Central memory CD8-positive, alpha-beta T cell (primary cell): Measurements from ENCODE around the gene LNPEP.

Experiments
- ATAC-seq: fragments of 150-1000 bp; cut with Tn5 transposase; replicated peaks from 2 replicates; pipeline ENCODE4 v1.10.0; 2022; ENCODE audit warnings: mild to moderate bottlenecking, moderate FRiP score, moderate number of reproducible peaks; ENCODE audit not compliant: poor library complexity, severe bottlenecking; ENCODE audit errors: extremely low read depth
- DNase-seq, 2 donors: peaks; one replicate each; pipeline ENCODE4 v3.0.0; 2021; ENCODE audit warnings: low spot score in 2 of 2
- H3K27ac Mint-ChIP-seq: one replicate; pipeline ENCODE4 v1.8.0; 2022; ENCODE audit warnings: low read depth, mild to moderate bottlenecking, moderate library complexity, mixed read lengths
- H3K27me3 Mint-ChIP-seq: one replicate; pipeline ENCODE4 v1.8.0; 2022; ENCODE audit warnings: mixed read lengths
- H3K36me3 Mint-ChIP-seq: one replicate; pipeline ENCODE4 v1.8.0; 2022; ENCODE audit warnings: mild to moderate bottlenecking, moderate library complexity, mixed read lengths; ENCODE audit not compliant: insufficient read depth
- H3K4me1 Mint-ChIP-seq: one replicate; pipeline ENCODE4 v1.8.0; 2022; ENCODE audit warnings: mixed read lengths
- H3K4me3 Mint-ChIP-seq: one replicate; pipeline ENCODE4 v1.8.0; 2022; ENCODE audit warnings: mild to moderate bottlenecking, moderate library complexity, mixed read lengths
- H3K9me3 Mint-ChIP-seq: one replicate; pipeline ENCODE4 v1.8.0; 2022; ENCODE audit warnings: mixed read lengths

Gene LNPEP

GRCh38 chr5:96997265-96997859 lies 61.5 kb downstream of the LNPEP start:
- Mint-ChIP-seq H3K27ac (no peak overlapping the region), H3K27me3 (no peaks in the 10 kb centered on the region), H3K4me3 (no peak overlapping the region), H3K4me1 (peaks cover 14% of the 10 kb centered on the region), H3K36me3 (peaks cover 41% of the 10 kb centered on the region), H3K9me3 (no peaks in the 10 kb centered on the region)
- DNase-seq: no peak
- peak; percentile 64 for ATAC-seq

GRCh38 chr5:96999856-97000255 lies 64.0 kb downstream of the LNPEP start:
- H3K4me3 Mint-ChIP-seq: no peak overlapping the region
- no peaks in the 10 kb centered on the region for H3K27me3 Mint-ChIP-seq
- DNase-seq (no peak), ATAC-seq (no peak)
- peaks cover 9% of the 10 kb centered on the region for H3K4me1 Mint-ChIP-seq
- peaks cover 31% of the 10 kb centered on the region for H3K36me3 Mint-ChIP-seq
- H3K27ac Mint-ChIP-seq: no peak overlapping the region
- no peaks in the 10 kb centered on the region for H3K9me3 Mint-ChIP-seq

GRCh38 chr5:97000391-97000790 lies 64.5 kb downstream of the LNPEP start:
- DNase-seq (no peak), ATAC-seq (no peak)
- Mint-ChIP-seq H3K36me3 (peaks cover 32% of the 10 kb centered on the region), H3K4me3 (no peak overlapping the region), H3K9me3 (no peaks in the 10 kb centered on the region), H3K4me1 (peaks cover 9% of the 10 kb centered on the region), H3K27ac (no peak overlapping the region), H3K27me3 (no peaks in the 10 kb centered on the region)

GRCh38 chr5:97002983-97003382 lies 67.1 kb downstream of the LNPEP start:
- H3K4me1 Mint-ChIP-seq: peaks cover 15% of the 10 kb centered on the region
- H3K9me3 Mint-ChIP-seq: no peaks in the 10 kb centered on the region
- H3K36me3 Mint-ChIP-seq: peaks cover 31% of the 10 kb centered on the region
- no peaks in the 10 kb centered on the region for H3K27me3 Mint-ChIP-seq
- ATAC-seq (no peak), DNase-seq (no peak)
- no peak overlapping the region for H3K4me3 Mint-ChIP-seq
- H3K27ac Mint-ChIP-seq: no peak overlapping the region

- H3K36me3 Mint-ChIP-seq: peaks cover 23% of the 10 kb centered on the region
- no peak overlapping the region for H3K4me3 Mint-ChIP-seq
- no peaks in the 10 kb centered on the region for H3K27me3 Mint-ChIP-seq
- no peak for ATAC-seq
- no peak for DNase-seq
- no peak overlapping the region for H3K27ac Mint-ChIP-seq
- H3K9me3 Mint-ChIP-seq: no peaks in the 10 kb centered on the region
- H3K4me1 Mint-ChIP-seq: peaks cover 15% of the 10 kb centered on the region
These were observed 68.7 kb downstream of the LNPEP start for GRCh38 chr5:97004423-97005060.

- H3K27ac Mint-ChIP-seq: no peak overlapping the region
- no peak for ATAC-seq
These were observed 70.7 kb downstream of the LNPEP start for GRCh38 chr5:97006454-97007060.

GRCh38 chr5:97009212-97009898 lies 73.5 kb downstream of the LNPEP start:
- no peaks in the 10 kb centered on the region for H3K27me3 Mint-ChIP-seq
- DNase-seq (no peak), ATAC-seq (peak; percentile 46)
- H3K36me3 Mint-ChIP-seq: peaks cover 40% of the 10 kb centered on the region
- H3K9me3 Mint-ChIP-seq: no peaks in the 10 kb centered on the region
- peaks cover 21% of the 10 kb centered on the region for H3K4me1 Mint-ChIP-seq
- peak overlapping the region; percentile 22 for H3K27ac Mint-ChIP-seq
- no peak overlapping the region for H3K4me3 Mint-ChIP-seq

More at GRCh38 chr5:97006454-97007060, 70.7 kb downstream of the LNPEP start:
- Mint-ChIP-seq H3K4me3 (no peak overlapping the region), H3K27me3 (no peaks in the 10 kb centered on the region), H3K9me3 (no peaks in the 10 kb centered on the region), H3K36me3 (peaks cover 28% of the 10 kb centered on the region), H3K4me1 (peaks cover 21% of the 10 kb centered on the region)
- no peak for DNase-seq

GRCh38 chr5:97009921-97010320 lies 74.0 kb downstream of the LNPEP start:
- ATAC-seq (no peak), DNase-seq (no peak)
- Mint-ChIP-seq H3K27me3 (no peaks in the 10 kb centered on the region), H3K4me3 (no peak overlapping the region), H3K4me1 (peaks cover 25% of the 10 kb centered on the region), H3K27ac (peak overlapping the region; percentile 22), H3K36me3 (peaks cover 39% of the 10 kb centered on the region), H3K9me3 (no peaks in the 10 kb centered on the region)

- peaks cover 41% of the 10 kb centered on the region for H3K36me3 Mint-ChIP-seq
- H3K27me3 Mint-ChIP-seq: no peaks in the 10 kb centered on the region
- H3K9me3 Mint-ChIP-seq: no peaks in the 10 kb centered on the region
- ATAC-seq (no peak), DNase-seq (no peak)
- no peak overlapping the region for H3K4me3 Mint-ChIP-seq
- H3K27ac Mint-ChIP-seq: no peak overlapping the region
- peaks cover 26% of the 10 kb centered on the region for H3K4me1 Mint-ChIP-seq
These were observed 74.7 kb downstream of the LNPEP start for GRCh38 chr5:97010606-97011005.

GRCh38 chr5:97011567-97011966 lies 75.7 kb downstream of the LNPEP start:
- Mint-ChIP-seq H3K27ac (peak overlapping the region; percentile 26), H3K4me3 (no peak overlapping the region), H3K4me1 (peaks cover 25% of the 10 kb centered on the region), H3K27me3 (no peaks in the 10 kb centered on the region), H3K9me3 (no peaks in the 10 kb centered on the region), H3K36me3 (peaks cover 41% of the 10 kb centered on the region)
- DNase-seq (no peak), ATAC-seq (no peak)

- Mint-ChIP-seq H3K4me1 (peaks cover 19% of the 10 kb centered on the region), H3K36me3 (peaks cover 57% of the 10 kb centered on the region)
- DNase-seq: no peak
These were observed 83.7 kb downstream of the LNPEP start for GRCh38 chr5:97019435-97020117.

GRCh38 chr5:97021416-97021815 lies 85.5 kb downstream of the LNPEP start:
- peak overlapping the region; percentile 51 for H3K27ac Mint-ChIP-seq
- peaks cover 55% of the 10 kb centered on the region for H3K36me3 Mint-ChIP-seq
- H3K9me3 Mint-ChIP-seq: no peaks in the 10 kb centered on the region
- H3K27me3 Mint-ChIP-seq: no peaks in the 10 kb centered on the region
- DNase-seq: no peak
- no peak for ATAC-seq
- H3K4me3 Mint-ChIP-seq: no peak overlapping the region
- peaks cover 14% of the 10 kb centered on the region for H3K4me1 Mint-ChIP-seq

More at GRCh38 chr5:97019435-97020117, 83.7 kb downstream of the LNPEP start:
- no peaks in the 10 kb centered on the region for H3K27me3 Mint-ChIP-seq
- H3K9me3 Mint-ChIP-seq: no peaks in the 10 kb centered on the region
- no peak for ATAC-seq
- no peak overlapping the region for H3K4me3 Mint-ChIP-seq
- no peak overlapping the region for H3K27ac Mint-ChIP-seq
